Measurements from ENCODE around the gene ADAMTS17.

Gene ADAMTS17

DNA sequence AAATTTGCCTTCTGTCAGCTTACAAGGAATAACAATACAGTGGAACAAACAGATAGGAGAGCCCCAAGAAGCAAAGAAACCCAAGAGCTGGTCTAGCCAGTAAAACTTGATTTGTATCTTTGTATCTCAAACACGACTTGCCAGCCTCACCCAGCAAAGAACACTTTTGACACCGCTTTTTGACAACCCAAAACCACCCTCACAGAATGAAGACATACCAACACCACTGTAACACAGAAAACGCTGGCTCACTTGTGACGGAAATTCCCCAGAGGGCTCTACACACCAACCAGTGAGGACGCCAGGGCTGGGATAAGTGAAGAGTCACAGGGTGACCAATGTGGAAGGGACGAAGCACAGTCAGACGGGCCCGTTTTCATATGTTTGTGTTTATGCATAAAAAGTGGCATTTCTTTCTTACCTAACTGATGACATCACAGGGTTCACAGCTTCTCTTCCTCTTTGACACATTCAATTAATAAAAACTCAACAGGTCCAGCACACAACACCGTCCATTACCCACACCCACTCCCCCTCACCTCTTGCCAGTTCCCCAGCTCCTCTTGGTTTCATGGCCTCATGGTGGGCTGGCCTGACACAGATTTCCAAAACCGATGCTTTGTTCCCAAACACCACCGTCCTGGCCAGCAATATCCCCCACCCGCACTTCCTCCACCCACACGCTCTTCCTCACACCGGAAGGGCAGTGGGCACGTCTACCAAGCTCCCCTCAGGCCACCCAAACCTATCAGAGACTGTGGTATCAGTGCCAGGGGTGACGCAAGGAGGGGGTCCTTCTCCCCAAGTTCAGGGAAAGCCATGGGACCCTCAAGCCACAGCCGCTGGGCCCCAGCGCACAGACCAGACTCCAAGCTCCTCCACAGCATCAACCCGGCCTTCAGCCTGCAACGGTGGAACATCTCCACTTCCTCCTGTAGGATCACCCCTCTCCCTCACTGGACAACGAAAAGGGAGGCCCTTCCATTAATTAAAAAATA lies 94.2 kb downstream of the ADAMTS17 start:
- no peak for DNase-seq

DNA sequence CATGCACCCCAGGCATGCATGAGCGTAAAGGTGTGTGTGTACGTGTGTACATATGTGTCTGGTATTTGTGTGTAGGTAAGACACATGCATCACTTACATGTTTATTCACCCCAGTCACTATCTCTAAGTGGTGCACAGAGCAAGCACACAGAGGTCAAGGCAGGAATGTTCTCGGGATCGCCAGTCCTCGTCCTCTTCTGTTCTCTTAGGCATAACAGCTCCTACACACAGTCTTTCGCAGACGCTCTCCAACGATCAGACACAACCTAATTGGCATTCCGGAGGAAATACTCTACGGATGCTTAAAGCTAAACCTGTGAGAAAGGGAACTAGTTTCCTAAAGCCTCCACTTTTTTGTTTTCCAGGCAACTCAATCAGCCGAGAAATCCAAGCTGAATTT lies 95.9 kb downstream of the ADAMTS17 start:
- DNase-seq = no peak

DNA sequence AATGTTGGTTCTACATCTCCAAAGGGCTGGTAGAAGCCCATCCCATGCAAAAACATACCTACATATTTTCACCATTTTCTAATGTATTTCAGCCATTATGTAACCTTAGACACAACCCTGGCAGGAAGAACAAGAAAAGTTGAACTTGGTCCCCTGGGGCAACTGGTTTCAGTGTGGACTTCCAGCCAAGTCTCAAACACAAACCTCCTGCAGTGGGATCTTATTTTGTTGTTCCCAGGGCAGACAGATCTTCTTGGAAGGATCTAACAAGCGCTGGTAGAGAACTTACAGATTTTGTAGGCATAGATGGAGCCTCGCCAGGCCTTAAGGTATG lies 96.3 kb downstream of the ADAMTS17 start:
- no peak for DNase-seq

DNA sequence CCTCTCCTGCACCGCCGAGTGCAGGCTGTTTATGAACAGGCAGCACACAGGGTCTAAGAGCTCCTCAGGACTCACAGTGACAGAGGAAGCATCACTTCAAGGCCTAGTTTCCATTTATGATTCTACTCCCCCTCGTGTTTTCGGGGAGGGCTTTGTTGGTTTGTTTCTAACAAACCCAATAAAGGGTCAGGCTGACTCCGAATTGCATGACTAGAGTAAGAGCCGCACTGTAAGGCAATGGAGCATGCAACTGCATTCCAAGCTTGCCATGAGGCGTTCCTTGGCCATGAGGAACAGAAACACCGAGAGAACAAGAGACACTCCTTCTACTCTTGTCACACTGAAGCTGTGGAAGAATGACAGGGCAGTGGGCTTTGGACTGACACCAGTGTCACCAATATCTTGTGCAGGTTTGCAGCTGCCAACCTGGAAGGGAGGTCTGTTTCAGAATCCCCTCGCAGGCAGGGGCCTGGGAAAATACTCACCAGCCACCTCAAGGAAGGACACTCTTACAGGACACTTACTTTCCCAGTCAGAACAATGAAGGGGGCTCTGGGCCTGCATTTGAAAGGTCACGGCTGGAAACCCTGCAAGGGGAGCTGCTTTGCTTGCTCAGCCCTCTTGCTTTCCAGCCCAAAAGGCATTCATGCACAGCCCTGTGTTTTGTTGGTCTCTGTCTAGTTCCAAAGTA lies 96.8 kb downstream of the ADAMTS17 start:
- no peak for DNase-seq

DNA sequence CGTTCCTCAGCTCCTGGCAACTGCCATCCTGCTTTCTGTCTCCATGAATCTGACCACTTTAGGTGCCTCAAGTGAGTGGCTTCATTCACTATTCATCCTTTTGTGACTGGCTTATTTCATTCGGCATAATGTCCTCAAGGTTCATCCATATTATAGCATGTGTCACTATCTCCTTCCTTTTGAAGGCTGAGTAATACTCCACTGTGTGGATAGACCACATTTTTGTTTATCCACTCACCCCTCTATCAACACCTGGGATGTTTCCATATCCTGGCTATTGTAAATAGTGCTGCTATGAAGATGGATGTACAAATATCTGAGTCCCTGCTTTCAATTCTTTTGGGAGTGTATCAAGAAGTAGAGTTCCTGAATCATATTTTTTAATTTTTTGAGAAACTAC lies 98.8 kb downstream of the ADAMTS17 start:
- DNase-seq = no peak

DNA sequence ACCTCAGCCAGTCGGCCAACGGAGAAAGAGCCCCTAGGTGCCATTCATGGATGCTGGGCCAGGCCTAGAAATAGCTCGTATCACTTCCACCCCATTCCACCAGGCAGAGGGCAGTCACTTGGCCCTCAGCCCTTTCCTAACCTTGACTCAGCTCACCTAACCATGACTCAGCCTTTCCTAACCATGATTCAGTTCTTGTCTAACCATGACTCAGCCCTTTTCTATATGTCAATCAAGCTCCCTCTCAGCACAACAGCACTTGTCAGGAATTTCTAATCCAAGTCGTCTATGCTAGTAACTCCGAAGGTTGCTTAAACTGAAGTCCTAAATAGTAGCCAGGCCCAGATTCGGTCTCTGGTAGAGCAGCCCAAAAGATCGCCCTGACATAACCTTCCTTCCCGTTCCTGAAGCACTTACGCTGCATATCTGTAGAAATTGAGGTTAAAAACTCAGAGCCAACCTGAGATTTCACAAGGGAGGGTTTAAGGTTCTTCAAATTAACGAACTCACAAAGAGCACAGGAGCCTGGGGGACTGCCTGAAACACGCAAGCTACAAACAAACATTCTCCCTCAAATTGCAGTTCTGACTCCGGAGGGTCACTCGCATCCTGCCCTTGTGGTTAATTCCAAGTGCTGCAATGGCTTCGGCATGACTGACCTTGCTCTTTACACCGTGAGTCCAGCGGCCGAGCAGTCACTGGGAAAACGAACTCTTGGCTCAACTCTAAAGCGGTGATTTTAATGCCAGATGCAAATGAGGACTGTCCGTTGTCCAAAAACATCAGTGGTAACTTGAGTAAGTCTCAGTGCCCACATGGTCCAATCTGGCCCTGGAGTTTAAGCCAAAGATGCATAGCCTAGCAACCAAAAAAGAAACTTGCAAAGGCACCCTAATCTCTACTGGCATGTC lies 99.9 kb downstream of the ADAMTS17 start:
- no peak for DNase-seq

DNA sequence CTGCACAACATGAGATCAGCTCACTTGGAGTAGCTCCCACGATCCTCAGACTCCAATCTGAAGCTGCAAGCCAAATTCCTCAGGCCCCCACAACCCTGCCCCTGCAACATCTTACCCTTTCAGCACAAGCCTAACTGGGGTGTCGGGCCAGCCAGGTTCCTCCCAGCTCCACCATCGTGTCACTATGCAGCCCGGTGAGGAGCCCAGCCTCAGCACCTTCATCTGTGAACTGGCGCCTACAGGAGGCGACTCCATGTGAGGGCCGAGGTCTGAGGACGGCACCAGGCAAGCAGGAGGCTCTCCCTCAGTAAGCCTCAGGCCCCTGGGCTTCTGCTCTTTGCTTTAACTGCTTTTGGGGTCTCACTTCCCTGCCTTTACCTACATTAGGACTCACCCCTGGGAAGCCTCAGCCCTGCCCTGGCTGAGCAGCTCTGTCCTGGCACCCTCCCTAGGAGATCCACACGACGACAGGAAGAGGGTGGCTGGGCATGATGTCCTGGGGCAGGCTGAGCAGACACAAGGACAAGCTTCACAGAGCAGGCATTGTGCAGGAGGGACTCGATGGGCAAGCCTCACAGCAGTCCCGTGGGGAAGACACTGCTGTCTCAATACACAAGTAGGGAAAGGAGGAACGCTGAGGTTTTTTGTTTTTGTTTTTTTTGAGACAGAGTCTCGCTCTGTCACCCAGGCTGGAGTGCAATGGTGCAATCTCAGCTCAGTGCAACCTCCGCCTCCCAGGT lies 104.6 kb downstream of the ADAMTS17 start:
- DNase-seq = no peak

DNA sequence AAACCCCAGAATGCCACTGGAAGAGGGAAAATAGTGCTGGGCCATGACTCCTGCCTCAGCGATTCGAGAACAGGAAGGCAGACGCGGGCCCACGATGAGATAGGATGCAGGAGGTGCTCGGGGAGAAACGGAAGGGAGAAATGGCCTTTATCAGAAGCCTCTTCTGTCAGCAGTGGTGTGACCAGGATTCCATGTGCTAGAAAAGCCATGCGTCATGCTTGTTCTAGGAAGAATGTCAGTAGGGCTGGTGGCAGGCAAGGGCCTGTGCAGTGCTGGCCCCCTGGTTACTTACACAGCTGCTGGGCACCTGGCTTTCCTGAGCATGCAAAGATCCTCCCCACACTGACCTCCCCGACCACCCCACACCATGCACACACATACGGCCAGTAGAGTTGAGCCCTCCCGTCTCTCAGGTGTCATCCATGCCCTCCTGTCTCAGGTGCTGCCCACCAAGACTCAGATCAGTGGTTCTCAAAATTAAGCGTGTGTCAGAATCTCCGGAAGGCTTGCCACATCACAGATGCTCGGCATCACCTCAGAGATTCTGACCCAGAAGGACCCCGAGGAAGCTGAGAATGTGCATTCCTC lies 106.7 kb downstream of the ADAMTS17 start:
- no peak for DNase-seq

DNA sequence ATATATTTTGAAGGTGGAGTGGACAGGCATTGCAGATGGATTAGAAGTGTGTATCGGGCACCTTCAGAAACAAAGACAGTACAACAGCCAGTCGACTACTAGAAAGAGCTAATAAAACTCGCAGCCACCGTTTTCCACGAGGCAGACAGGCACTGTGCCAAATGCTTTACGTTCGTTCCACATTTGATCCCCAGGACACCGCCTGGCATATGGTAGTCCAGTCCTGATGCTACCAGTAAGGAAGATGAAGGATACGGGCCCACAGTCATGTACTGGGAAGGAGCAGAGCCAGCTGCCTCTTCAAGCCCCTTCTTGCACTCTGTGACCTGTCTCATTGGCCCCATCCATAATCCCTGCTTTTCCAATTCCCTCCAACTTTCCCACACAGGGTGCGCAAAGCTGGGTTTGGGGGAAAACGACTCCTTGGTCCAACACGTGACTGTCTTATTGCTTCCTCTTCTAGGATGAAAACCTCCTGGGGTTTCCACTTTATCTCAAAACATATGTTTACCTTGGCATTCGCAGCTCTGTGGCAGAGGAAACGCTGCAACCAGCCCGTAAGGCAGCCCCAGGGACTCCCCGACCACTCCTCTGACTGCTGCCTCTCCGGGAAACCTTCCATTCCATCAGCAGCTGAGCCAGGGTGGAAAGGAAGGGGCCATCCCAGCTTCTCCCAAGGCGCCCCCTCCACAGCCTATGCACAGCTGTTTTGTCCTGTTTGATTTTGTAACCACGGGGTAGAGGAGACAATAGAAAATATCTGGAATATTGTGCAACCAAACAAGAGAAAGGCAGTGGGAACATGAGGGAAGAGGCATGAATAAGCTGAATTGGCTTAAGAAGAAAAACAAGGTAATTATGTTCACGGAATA lies 107.4 kb downstream of the ADAMTS17 start:
- DNase-seq = no peak

DNA sequence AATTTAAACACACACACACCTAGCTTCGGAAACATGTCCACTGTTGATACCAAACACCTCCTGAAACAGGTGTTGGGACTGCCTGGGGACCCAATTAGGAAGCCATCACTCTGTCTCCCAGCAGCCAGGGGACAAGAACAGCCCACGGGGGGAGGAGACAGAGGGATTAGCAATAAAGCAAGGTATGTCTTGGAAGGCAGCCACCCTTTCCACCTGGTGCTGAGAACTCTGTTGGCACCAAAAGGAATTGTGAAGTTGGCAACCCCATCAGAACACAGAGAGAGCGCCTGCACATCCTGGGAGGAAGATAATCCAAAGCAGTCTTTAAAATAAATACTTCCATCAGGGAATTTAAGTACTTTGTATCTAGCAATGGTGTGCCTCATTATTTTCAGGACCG lies 111.0 kb downstream of the ADAMTS17 start:
- no peak for DNase-seq

DNA sequence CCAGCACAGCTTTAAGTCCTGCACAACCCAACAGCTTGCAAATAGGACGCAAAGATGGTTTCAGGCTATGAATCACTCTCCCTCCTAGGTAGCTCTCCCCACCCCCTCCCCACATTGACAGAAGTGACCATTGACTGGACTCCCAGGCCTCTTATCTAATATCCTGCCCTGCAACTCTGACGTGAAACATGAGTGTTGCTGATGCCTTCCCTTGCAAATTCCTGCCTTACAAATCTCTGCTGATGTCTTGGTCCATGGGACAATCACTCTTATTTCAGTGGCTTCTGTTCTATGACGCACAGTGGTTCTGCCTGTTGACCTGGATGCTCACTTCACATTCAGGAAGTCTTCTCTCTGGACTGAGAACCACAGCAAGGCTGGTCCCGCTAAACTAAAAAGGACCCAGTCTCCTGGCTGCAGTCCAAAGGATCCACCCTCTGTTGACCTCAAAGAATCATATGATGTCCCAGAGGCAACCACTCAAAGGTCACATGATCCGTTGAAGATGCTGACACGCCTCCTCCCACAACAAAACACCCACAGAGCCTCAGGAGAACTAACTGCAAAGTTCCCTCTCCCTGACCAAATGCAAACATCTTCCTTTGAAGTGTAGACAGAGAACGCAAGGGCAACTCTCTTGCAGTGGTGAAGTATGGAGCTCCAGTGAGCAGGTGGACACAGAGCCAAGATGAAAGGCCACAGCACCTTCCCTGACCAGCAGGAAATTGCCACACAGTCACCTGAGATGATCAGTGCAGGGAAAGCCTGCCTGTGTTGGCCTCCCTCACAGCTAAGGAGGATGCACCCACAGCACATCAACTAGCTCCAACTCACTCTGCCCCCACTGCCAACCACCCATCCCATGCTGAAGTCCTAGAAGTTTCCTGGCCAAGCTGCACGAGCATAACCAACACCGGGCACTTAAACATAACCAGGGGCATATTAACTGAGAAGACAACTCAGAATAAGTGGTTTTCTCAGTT lies 112.3 kb downstream of the ADAMTS17 start:
- no peak for DNase-seq

DNA sequence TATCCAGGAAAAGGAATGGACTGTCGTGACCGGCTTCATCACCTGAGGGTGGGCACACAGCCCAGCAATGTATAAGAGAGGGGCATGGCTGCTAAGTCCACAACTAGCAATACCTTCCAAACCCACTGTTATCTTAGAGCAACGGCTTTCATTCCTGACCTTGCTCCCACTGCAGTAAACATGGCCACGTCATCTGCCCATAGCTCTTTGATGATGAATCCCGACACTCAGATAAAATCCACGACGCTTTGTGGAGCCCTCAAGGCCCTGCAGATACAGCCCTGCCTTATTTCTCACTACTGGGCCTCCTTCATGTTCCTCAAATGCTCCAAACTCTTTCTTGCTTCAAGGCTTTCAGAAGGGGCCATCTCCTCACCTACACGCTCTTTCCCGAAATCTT lies 114.0 kb downstream of the ADAMTS17 start:
- DNase-seq = no peak

DNA sequence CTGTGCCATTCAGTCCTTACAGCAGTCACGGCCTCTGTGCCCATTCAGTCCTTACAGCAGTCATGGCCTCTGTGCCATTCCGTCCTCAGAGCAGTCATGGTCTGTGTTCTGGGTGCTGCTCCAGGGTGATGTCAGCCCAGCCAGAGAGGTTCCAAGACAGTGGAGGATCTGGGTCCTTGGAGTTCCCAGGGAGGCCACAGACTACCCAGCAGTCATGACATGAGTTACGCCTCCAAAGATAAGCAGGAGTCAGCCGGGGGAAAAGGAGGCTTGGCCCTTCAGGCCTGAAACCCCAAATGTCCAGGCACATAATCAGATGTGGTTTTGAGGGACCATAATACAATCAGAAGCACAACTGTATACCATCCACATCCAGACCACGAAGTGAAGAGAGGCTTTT lies 115.7 kb downstream of the ADAMTS17 start:
- DNase-seq = no peak

DNA sequence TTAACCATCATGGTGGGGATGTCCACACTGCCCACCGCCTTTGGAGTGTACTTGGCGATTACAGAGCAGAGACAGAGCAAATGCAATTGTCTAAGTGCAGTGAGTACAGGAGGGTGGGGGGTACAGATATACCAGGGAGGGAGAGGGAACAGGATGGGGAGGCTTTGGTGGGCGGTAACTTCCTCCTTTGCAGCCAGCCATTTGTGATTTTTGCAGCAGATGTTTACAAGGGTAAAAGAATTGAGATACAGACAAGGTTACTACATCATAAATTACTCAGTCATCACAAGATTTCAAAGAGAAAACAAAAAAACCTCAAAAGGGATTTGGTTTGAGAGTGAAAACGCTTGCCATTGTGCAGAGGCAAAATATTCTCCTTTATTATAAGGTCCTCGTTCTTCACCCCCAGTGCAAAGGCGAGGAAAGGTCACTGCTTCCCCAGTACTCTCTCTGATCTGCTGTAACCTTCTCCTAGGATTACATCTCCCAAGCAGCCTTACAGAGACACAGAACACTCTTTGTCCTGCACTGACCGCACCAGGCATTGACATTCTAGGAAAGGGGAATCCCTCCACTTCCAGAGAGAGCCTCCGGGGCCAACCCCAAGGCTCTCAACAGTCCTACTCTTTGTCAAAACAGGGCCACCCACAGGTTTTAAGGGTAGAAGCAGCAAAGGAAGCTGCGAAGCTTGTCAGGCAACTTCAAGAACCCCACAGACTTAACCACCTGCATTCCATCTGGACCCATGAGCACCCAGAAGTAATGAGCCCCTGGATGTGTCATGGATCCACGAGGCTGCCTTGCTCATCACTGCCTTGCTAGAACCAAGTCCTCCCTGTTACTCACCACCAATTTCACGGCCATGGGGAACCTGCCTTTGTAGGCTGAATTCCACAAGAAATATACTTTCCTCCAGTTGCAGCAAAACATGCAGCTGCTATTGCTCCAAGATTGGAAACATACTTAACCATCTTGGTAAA lies 117.3 kb downstream of the ADAMTS17 start:
- DNase-seq = no peak

DNA sequence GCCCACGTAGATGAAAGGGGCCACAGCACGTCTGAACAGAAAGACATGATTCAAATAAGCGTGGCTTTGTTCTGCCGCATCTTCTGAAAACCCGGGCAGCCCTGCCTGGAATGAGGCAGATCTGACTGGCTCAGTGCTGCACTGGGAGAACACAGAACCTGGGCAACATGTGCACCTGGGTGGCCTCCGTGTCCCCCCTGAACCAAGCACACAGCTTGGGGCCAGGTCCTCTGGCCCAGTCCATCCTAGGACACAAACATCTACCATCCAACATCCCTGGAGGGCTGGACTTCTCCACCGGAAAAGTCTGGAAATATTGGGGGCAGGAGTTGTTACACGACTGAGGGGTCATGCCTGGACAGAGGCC lies 119.4 kb downstream of the ADAMTS17 start:
- no peak for DNase-seq

DNA sequence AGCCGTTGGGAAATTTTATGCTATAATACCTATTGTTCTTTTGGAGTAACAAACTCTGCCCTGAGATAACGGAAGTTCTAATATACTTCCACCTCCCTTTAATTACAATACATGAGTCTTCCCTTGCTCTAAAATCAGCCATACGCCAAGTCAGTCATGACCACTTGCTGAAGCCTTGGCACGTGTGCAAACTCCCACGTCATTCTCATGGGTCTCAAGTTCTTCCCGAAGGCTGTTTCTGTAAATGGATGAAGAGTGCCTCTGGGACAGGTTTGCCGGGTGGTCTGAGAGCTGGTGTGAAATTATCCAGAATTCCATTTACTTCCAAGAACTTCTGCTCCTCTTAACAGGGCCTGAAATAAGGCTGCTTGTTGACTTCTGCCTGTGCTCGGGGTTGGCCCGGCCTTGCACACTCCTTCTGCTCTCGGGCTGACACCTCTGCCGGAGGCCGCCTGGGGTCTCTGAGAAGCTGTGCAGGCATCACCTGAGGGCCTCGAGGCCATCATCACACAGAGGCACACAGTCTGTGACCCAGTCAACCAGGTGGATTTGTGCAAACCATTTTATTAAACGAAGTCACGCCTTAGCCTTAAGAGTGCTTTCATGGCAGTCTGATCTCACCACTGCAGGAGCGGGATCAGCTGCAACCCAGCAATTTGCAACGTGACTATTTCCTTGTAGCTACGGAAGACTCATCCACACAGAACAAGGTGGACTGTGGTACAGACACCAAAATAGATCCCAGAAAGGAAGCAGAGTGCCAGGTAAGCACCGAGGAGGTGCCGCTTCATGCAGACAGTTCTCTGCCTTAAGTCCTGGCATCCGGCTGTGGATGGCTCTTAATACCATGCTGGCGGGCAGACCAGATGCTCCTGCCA lies 120.1 kb downstream of the ADAMTS17 start:
- no peak for DNase-seq

DNA sequence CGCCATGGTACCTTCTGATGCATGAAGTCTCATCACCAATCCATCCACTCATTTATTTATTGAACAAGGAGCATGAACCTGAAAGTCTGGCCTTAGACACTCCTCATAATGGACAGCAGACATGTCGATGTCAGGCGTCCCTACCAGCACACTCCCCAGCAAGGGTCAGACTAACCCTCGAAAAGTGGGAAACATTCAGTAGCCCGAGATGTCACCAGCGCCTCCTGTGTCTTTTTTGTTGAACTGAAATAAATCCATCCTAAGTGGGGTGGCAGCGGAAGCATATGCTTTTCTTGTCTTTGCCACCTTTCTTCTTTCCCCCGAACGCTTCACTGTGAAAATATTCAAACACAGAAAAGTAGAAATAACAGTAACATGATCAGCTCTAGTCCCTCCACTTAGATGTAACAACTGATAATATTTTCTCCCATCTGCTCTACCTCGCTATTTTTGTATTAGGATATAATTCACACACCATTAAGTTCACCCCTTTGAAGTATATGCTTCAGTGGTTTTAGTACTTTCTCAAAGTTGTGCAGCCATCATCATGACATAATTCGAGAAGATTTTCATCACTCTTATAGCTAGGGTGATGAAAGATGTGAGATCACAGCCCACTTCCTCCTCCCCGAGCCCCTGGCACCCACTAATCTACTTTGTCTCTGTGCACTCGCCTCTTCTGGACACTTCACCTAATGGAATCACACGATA lies 121.6 kb downstream of the ADAMTS17 start:
- no peak for DNase-seq

All from amniotic stem cell (primary cell).